HUES6 (cell line): Measurements from ENCODE around the gene GRID1.

ENCODE experiments used
- H3K27ac ChIP-seq: 2 replicates; pipeline ENCODE4 v1.7.0; 2013; ENCODE audit warnings: low read depth, mild to moderate bottlenecking, low read length, inconsistent platforms
- H3K27me3 ChIP-seq: 2 replicates; pipeline ENCODE4 v1.6.1; 2013; ENCODE audit warnings: low read length; ENCODE audit not compliant: control insufficient read depth, insufficient read depth
- H3K36me3 ChIP-seq: 2 replicates; pipeline ENCODE4 v1.6.1; 2013; ENCODE audit warnings: low read length; ENCODE audit not compliant: control insufficient read depth, insufficient read depth
- H3K4me1 ChIP-seq: 2 replicates; pipeline ENCODE4 v1.6.1; 2013; ENCODE audit warnings: low read length; ENCODE audit not compliant: control insufficient read depth, insufficient read depth
- H3K4me3 ChIP-seq: 2 replicates; pipeline ENCODE4 v1.5.1; 2013; ENCODE audit warnings: low read depth, low read length
- H3K9ac ChIP-seq: one replicate; pipeline ENCODE4 v1.6.1; 2013; ENCODE audit warnings: mild to moderate bottlenecking, low read length
- H3K9me3 ChIP-seq: 2 replicates; pipeline ENCODE4 v1.6.1; 2013; ENCODE audit warnings: low read depth, low read length; ENCODE audit not compliant: control insufficient read depth, insufficient read depth

GRID1 gene

DNA sequence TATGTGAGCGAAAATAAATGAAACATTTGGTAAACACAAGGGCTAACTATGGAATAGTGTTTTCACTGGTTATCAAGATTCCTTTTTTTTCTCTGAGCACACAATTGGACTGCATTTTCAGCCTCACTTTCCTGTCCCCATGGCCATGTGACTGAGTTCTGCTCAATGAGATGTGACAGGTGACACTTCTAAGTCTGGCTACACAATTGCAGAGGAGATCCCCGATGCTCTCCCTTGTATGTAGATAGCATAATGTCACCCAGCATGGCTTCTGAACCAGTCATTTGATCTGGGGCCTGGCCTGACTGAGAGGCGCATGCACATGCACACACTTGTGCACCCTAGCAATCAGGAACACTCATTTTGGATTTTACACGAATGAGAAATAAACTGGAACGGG is 581.8 kb downstream of the GRID1 start:
- H3K36me3 ChIP-seq = no peaks in the 10 kb centered on the region
- H3K9me3 ChIP-seq = no peaks in the 10 kb centered on the region
- no peak overlapping the region for H3K27ac ChIP-seq
- no peaks in the 10 kb centered on the region; the same call in 1 of the 2 replicates for H3K27me3 ChIP-seq
- H3K9ac ChIP-seq = no peak overlapping the region
- no peak overlapping the region for H3K4me3 ChIP-seq
- H3K4me1 ChIP-seq = 0 out of 2 replicates have a peak, but pooled peaks cover 5% of the 10 kb centered on the region

DNA sequence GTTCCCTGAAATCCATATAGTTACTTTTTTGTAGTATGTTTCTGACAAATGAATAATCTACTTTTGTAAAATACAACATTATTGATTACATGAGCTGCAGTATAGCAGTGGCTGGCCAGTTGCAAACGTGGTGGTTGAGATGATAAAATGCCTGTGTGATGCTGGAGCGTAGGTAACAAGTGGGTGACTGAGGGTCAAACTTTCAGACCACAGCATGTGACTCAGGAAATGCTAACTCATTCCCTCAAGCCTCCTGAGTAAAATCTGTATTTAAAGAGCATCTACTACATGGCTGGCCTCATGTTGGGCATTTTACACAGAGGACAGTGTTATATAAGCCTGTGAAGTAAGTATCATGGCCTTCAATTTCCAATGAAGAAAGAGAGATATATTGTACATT is 585.2 kb downstream of the GRID1 start:
- H3K9ac ChIP-seq = no peak overlapping the region
- H3K36me3 ChIP-seq = no peaks in the 10 kb centered on the region
- no peaks in the 10 kb centered on the region; the same call in 1 of the 2 replicates for H3K27me3 ChIP-seq
- H3K4me3 ChIP-seq = no peak overlapping the region
- no peaks in the 10 kb centered on the region for H3K4me1 ChIP-seq
- no peak overlapping the region for H3K27ac ChIP-seq
- no peaks in the 10 kb centered on the region for H3K9me3 ChIP-seq

DNA sequence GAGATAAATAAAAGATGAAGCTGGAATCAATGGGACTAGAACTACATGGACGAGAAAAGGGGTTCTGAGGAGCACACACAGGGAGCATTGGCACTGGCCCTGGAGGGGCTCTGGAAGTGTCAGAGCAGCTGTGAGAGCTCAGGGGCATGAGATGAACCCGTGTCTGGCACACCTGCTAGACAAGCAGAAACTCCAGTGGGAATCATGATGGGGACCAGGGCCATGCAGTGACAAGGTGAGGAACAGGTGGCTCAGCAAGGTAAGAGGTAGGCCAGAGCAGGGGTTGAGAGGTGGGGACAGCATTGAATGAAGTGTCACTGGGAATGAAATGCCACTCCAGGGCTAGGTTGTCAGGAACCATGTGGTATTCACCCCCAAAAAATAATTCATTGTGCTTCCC is 588.5 kb downstream of the GRID1 start:
- H3K9ac ChIP-seq = no peak overlapping the region

DNA sequence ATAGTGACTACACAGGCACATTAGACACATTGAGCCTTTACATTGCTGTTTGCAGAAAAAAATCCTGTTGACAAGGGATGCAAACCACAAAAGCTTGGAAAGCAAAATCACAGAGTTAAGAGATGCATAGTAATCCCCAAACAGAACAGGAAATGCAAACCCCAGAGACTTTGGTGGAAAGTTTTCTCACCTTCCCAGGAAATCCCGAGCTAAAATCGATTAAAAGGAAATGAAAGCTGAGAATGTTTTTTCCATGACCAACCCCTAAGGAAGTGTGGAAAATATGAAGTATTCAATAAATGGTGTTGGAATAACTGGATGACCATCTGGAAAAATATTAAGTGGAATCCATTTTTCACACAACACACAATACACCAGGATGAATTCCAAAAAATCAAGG is 598.7 kb downstream of the GRID1 start:
- no peak overlapping the region for H3K4me3 ChIP-seq
- no peaks in the 10 kb centered on the region for H3K27me3 ChIP-seq
- no peaks in the 10 kb centered on the region for H3K36me3 ChIP-seq
- H3K9ac ChIP-seq = no peak overlapping the region
- H3K27ac ChIP-seq = no peak overlapping the region
- H3K4me1 ChIP-seq = no peaks in the 10 kb centered on the region
- peaks cover 17% of the 10 kb centered on the region for H3K9me3 ChIP-seq

More for the DNA sequence above, 588.5 kb downstream of the GRID1 start:
- no peaks in the 10 kb centered on the region for H3K27me3 ChIP-seq
- no peak overlapping the region for H3K27ac ChIP-seq
- H3K4me1 ChIP-seq = no peaks in the 10 kb centered on the region
- no peaks in the 10 kb centered on the region for H3K9me3 ChIP-seq
- no peak overlapping the region for H3K4me3 ChIP-seq
- H3K36me3 ChIP-seq = no peaks in the 10 kb centered on the region

DNA sequence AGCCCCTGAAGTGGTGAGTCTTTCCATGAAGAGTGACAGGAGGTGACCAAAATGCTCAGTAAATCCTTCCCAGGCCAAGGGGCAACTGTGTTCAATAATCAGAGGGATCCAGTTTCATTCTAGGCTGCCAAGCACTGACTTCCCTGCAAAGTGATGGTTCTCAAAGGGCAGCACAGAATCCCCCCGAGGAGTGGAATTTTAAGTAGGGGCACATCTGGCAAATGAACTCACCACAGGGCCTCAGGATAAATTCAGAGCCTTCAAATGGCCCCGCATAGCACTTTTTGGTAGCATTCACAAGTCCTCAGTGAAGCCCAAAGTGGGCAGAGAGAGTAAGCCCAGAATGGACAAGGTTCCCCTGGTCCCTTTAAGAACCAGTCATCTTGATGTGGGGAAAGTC is 602.5 kb downstream of the GRID1 start:
- H3K27ac ChIP-seq = no peak overlapping the region

DNA sequence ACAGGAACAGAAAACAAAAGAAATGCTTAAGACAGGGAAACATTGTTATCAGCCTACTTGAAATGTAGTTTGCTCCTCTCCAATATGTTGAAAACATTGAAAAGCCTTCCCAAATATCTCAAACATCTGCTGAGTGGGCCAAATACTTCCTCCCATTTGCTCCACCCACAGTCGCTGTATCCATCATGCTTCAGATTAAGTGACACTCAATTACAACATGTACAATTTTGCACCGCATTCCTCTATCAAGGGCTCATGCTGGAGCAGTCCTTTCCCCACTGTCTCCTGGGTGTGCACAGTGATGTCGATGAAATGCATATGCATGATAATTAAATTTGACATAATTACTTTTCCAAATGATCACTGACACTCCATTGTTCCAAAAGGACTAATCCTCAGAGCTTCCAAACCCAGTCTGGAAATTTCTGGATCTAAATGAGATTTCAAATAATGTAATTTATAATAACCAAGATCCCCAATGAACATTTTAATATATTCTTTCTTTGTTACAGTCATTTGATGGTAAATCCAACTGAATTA is 604.6 kb downstream of the GRID1 start:
- Histone ChIP-seq H3K36me3 (no peaks in the 10 kb centered on the region), H3K9ac (no peak overlapping the region), H3K27ac (no peak overlapping the region), H3K9me3 (no peaks in the 10 kb centered on the region), H3K27me3 (no peaks in the 10 kb centered on the region), H3K4me3 (no peak overlapping the region), H3K4me1 (no peaks in the 10 kb centered on the region)

More for the DNA sequence above, 602.5 kb downstream of the GRID1 start:
- H3K9me3 ChIP-seq = peaks cover 9% of the 10 kb centered on the region; the same call in 1 of the 2 replicates
- H3K4me1 ChIP-seq = no peaks in the 10 kb centered on the region
- H3K27me3 ChIP-seq = no peaks in the 10 kb centered on the region
- H3K36me3 ChIP-seq = no peaks in the 10 kb centered on the region
- no peak overlapping the region for H3K4me3 ChIP-seq
- H3K9ac ChIP-seq = no peak overlapping the region

DNA sequence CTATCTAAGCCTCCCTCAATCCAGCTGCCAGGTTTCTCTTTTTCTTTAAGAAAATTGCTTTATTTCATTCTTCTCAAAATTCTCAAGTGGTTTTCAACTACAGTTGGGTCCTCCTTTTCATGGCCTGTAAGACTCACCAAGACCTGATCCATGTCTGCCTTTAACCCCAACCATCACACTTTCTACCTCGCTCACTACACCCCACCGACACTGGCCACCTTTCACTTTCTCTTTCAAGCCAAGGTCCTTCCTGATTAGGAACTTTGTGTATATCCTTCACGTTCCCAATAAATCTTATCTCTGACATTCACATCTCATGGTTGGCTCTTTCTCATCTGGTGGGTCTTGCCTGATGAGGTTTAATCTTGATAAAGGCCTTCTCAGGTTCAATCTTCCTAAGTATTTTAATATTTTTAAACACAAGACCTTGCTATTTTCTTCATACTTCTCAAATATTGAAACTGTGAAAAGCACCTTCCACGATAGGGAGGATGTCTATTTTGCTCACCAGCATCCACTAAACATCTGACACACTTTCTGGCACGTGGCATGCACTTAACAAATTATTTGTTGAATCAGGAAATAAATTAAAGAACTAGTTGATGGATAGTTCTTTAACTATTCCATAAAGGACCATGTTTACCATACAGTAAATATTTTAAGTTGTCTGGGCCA is 624.8 kb downstream of the GRID1 start:
- Histone ChIP-seq H3K4me1 (no peaks in the 10 kb centered on the region), H3K9me3 (no peaks in the 10 kb centered on the region), H3K36me3 (no peaks in the 10 kb centered on the region), H3K9ac (no peak overlapping the region), H3K27ac (no peak overlapping the region), H3K27me3 (no peaks in the 10 kb centered on the region), H3K4me3 (no peak overlapping the region)

DNA sequence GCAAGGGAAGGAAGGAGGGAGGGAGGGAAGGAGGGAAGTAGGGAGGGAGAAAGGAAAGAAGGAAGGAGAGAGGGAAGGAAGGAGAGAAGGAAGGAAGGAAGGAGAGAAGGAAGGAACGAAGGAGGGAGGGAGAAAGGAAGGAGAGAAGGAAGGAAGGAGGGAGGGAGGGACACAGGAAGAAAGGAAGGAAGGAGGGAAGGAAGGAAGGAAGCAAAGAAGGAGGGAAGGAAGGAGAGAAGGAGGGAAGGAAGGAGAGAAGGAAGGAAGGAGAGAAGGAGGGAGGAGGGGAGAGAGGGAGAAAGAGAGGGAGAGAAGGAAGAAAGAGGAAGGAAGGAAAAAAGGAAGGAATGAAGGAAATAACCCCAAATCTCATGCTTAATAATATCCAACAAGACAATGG is 630.6 kb downstream of the GRID1 start:
- H3K9ac ChIP-seq = no peak overlapping the region
- no peaks in the 10 kb centered on the region for H3K36me3 ChIP-seq
- no peaks in the 10 kb centered on the region for H3K9me3 ChIP-seq
- H3K27ac ChIP-seq = no peak overlapping the region
- H3K27me3 ChIP-seq = no peaks in the 10 kb centered on the region
- H3K4me1 ChIP-seq = no peaks in the 10 kb centered on the region
- H3K4me3 ChIP-seq = no peak overlapping the region

DNA sequence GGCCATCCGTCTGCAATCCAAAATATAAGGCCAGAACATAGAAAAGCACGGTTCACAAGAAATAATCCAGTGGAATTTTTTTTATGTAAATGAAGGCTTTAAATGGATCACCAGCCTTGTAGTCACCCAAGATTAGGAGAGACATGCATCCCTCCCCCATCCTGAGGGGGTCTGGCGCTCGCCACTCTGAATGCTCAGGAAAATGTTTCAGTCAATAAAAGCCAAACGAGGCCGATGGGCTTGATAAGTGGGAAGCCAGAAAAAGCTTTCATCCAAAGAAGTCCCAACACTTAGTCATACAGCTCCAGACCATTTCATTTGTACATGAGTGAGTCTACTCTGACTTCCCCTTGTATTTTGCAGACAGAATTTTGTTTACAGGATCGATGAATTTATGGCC is 631.8 kb downstream of the GRID1 start:
- Histone ChIP-seq H3K9me3 (no peaks in the 10 kb centered on the region), H3K4me1 (no peaks in the 10 kb centered on the region), H3K27me3 (no peaks in the 10 kb centered on the region), H3K9ac (no peak overlapping the region), H3K4me3 (no peak overlapping the region), H3K27ac (no peak overlapping the region), H3K36me3 (no peaks in the 10 kb centered on the region)

DNA sequence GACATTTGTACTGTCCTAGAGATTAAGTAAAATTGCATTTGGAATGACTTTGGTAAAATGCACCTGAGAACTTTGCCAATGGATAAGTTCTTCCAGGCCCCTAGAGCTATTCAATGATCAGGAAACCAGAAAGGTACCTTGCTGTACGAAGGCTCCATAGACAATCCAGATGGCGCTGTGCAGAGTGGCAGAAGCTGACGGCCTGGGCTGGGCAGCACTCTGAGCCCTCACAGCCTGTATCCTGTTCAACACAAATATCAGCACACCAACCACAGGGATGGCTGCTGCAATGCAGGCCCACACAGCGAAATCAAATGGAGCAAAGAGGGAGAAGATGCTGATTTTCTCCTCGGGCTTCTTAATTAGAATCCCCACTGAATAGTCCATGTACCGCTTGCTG is 642.4 kb downstream of the GRID1 start:
- H3K36me3 ChIP-seq = no peaks in the 10 kb centered on the region
- no peaks in the 10 kb centered on the region for H3K4me1 ChIP-seq
- no peak overlapping the region for H3K9ac ChIP-seq

DNA sequence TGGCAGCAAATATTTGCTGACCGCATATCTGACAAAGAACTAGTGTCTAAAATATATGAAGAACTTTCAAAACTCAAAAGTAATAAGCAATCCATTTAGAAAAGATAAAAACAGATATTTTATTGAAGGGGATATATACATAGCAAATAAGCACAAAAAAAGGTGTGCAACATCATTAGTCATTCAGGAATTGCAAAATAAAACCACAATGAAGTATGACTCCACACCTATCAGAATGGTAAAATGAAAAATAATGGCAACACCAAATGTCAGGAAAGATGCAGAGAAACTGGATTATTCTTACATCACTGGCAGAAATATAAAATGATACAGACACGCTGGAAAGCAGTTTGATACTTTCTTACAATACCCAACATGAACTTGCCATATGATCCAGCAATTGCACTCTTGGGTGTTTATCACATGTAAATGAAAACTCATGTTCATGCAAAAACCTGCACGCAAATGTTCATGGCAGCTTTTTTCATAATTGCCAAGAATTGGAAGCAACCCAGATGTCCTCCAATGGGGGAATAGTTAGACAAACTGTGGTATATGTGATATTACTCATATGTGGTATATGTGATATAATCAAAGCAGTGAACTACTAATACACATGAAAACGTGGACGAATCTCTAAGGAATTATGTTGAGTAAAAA is 645.5 kb downstream of the GRID1 start:
- Histone ChIP-seq H3K27me3 (no peaks in the 10 kb centered on the region), H3K9ac (no peak overlapping the region), H3K9me3 (no peaks in the 10 kb centered on the region), H3K4me1 (no peaks in the 10 kb centered on the region), H3K36me3 (no peaks in the 10 kb centered on the region), H3K4me3 (no peak overlapping the region), H3K27ac (no peak overlapping the region)

More for the DNA sequence above, 642.4 kb downstream of the GRID1 start:
- no peak overlapping the region for H3K27ac ChIP-seq
- no peaks in the 10 kb centered on the region for H3K27me3 ChIP-seq
- H3K4me3 ChIP-seq = no peak overlapping the region
- no peaks in the 10 kb centered on the region for H3K9me3 ChIP-seq
